Kidney (tissue), 14 donors: ENCODE measurements around the gene TTC24. TPM values are rescaled to one million over a fixed set of nuclear protein-coding genes. Genes with fewer than 3 reads are reported as not detected.

Experiments used
- DNase-seq, 5 donors: peaks; one replicate each; pipeline ENCODE4 v3.0.0-alpha.2; 2013 to 2020
- FAIRE-seq: peaks from 2 replicates; lab custom pipeline; 2012; peaks lifted over from hg19 to GRCh38; lab: Jason Lieb, UNC
- H3K27ac ChIP-seq, 2 donors: one replicate each; pipeline ENCODE4 v1.7.0; 2013; ENCODE audit warnings: low read depth in 2 of 2, low read length in 2 of 2, inconsistent platforms in 1 of 2
- H3K27me3 ChIP-seq: one replicate; pipeline ENCODE4 v1.7.1; 2013; ENCODE audit warnings: low read length, inconsistent platforms; ENCODE audit not compliant: control insufficient read depth, insufficient read depth
- H3K36me3 ChIP-seq, 3 donors: one replicate each; pipeline versions ENCODE4 v1.7.0 to v1.7.1; 2013; ENCODE audit warnings: low read length in 3 of 3, control low read depth in 1 of 3, inconsistent platforms in 1 of 3; ENCODE audit not compliant: insufficient read depth in 3 of 3, control insufficient read depth in 2 of 3
- H3K4me1 ChIP-seq, 3 donors: one replicate each; pipeline versions ENCODE4 v1.7.0 to v1.7.1; 2013; ENCODE audit warnings: low read length in 3 of 3, inconsistent platforms in 1 of 3, low read depth in 1 of 3; ENCODE audit not compliant: control insufficient read depth in 2 of 3, insufficient read depth in 2 of 3
- H3K4me3 ChIP-seq, 3 donors: one replicate each; pipeline versions ENCODE4 v1.7.0 to v1.8.1; 2013; ENCODE audit warnings: low read length in 3 of 3, control low read depth in 1 of 3, inconsistent platforms in 1 of 3
- H3K9ac ChIP-seq, 3 donors: one replicate each; pipeline versions ENCODE4 v1.7.0 to v1.7.1; 2013; ENCODE audit warnings: low read length in 3 of 3, control low read depth in 1 of 3, inconsistent platforms in 1 of 3
- H3K9me3 ChIP-seq, 3 donors: one replicate each; pipeline versions ENCODE4 v1.7.0 to v1.7.1; 2013; ENCODE audit warnings: low read length in 3 of 3, control low read depth in 1 of 3, inconsistent platforms in 1 of 3; ENCODE audit not compliant: control insufficient read depth in 2 of 3, insufficient read depth in 1 of 3
- intact Hi-C: fragments of 100-400 bp; cut with DNase I; formaldehyde crosslinking; loops from one replicate; pipeline ENCODE4 v1.11.1; 2022
- polyA plus RNA-seq: library from polyadenylated mRNA; stranded (reverse); fragments of 350-450 nt; fragmentation: Illumina TruSeq; extraction: RNeasy Lipid Tissue Mini Kit (QIAGEN cat#74804); gene quantifications from one replicate; pipeline ENCODE4 v1.2.3, GENCODE V29; 2014; ENCODE audit warnings: low read depth, low replicate concordance; ENCODE audit not compliant: insufficient read depth
- total RNA-seq: library from RNA; stranded (reverse); fragmentation: NEBNext Ultra II Directional; extraction: Animal tissue kit (Norgen Biotek cat#: 25700); gene quantifications from one replicate; pipeline ENCODE4 v1.2.1, GENCODE V29; 2021
- TF ChIP-seq, protein P1 (sequence below): IDR thresholded peaks from 3 replicates; pipeline ENCODE4 v1.5.1; 2012; ENCODE audit warnings: mild to moderate bottlenecking, moderate library complexity, borderline replicate concordance; ENCODE audit not compliant: insufficient read depth; ENCODE audit errors: extremely low read depth
- donor health status: control.
- donor health status: control.
- donor health status: control.
- donor health status: control.
- donor health status: control.
- donor health status: DM: yes; HTN: yes; CAD: no.
- donor health status: Normal renal cell carcinoma (clear cell type).

Gene TTC24
- total and polyA plus RNA-seq, 2 donors from 2014 or later: 0.57 TPM; not detected in 1

- FAIRE-seq: no peak
- H3K27me3 ChIP-seq: no peaks in the 10 kb centered on the region
- no peak for DNase-seq
- no peaks in the 10 kb centered on the region for H3K36me3 ChIP-seq
- no peaks in the 10 kb centered on the region for H3K9me3 ChIP-seq
- H3K27ac ChIP-seq: no peak overlapping the region
- H3K4me1 ChIP-seq: no peaks in the 10 kb centered on the region
- TF ChIP-seq, protein P1, sequence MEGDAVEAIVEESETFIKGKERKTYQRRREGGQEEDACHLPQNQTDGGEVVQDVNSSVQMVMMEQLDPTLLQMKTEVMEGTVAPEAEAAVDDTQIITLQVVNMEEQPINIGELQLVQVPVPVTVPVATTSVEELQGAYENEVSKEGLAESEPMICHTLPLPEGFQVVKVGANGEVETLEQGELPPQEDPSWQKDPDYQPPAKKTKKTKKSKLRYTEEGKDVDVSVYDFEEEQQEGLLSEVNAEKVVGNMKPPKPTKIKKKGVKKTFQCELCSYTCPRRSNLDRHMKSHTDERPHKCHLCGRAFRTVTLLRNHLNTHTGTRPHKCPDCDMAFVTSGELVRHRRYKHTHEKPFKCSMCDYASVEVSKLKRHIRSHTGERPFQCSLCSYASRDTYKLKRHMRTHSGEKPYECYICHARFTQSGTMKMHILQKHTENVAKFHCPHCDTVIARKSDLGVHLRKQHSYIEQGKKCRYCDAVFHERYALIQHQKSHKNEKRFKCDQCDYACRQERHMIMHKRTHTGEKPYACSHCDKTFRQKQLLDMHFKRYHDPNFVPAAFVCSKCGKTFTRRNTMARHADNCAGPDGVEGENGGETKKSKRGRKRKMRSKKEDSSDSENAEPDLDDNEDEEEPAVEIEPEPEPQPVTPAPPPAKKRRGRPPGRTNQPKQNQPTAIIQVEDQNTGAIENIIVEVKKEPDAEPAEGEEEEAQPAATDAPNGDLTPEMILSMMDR: no peak
- no peak overlapping the region for H3K4me3 ChIP-seq
- no peak overlapping the region for H3K9ac ChIP-seq
- intact Hi-C loops: no loop called here
Measured at GRCh38 chr1:156559086-156559796, 20.3 kb upstream of the TTC24 start.

- no peaks in the 10 kb centered on the region for H3K36me3 ChIP-seq
- no peaks in the 10 kb centered on the region for H3K9me3 ChIP-seq
- no peaks in the 10 kb centered on the region for H3K4me1 ChIP-seq
- no peak for FAIRE-seq
- TF ChIP-seq, protein P1: no peak
- no peak overlapping the region for H3K27ac ChIP-seq
- H3K9ac ChIP-seq: no peak overlapping the region
- DNase-seq: no peak
- no peak overlapping the region for H3K4me3 ChIP-seq
- intact Hi-C loops: no loop called here
- no peaks in the 10 kb centered on the region for H3K27me3 ChIP-seq
Measured at GRCh38 chr1:156559797-156560385, 19.6 kb upstream of the TTC24 start.

- Histone ChIP-seq H3K9ac (no peak overlapping the region), H3K4me1 (no peaks in the 10 kb centered on the region), H3K9me3 (no peaks in the 10 kb centered on the region), H3K27ac (no peak overlapping the region), H3K36me3 (no peaks in the 10 kb centered on the region), H3K4me3 (no peak overlapping the region), H3K27me3 (no peaks in the 10 kb centered on the region)
- DNase-seq: no peak
- no peak for FAIRE-seq
- TF ChIP-seq, protein P1: no peak
- intact Hi-C loops: no loop called here
Measured at GRCh38 chr1:156560585-156561163, 18.8 kb upstream of the TTC24 start.
